ENCODE data around the gene FHOD3. TPM values are rescaled to one million over a fixed set of nuclear protein-coding genes. Genes with fewer than 3 reads are reported as not detected.

Gene FHOD3
- total and polyA plus RNA-seq, 2 experiments from 2014 or later = 2.7 to 8.7 TPM

- Mint-ChIP-seq H3K9me3 (no peaks in the 10 kb centered on the region; the same call in 2 of the 3 replicates), H3K27ac (no peak overlapping the region), H3K36me3 (ENCODE audit: low read depth) (peaks cover 4% of the 10 kb centered on the region; the same call in 2 of the 3 replicates), H3K4me3 (no peak overlapping the region), H3K27me3 (ENCODE audit: insufficient read depth, low read depth, poor library complexity) (no peaks in the 10 kb centered on the region), H3K4me1 (no peaks in the 10 kb centered on the region; the same call in 1 of the 3 replicates)
- H3K36me3 ChIP-seq (ENCODE audit: insufficient read depth) = no peaks in the 10 kb centered on the region
- no peak overlapping the region for H3K4me3 ChIP-seq
- H3K4me2 ChIP-seq = no peak overlapping the region
- H3K27me3 ChIP-seq (ENCODE audit: insufficient read depth) = no peaks in the 10 kb centered on the region
- DNase-seq (ENCODE audit: low spot score) (peak; percentile 84), ATAC-seq (peak; percentile 74)
- H2AFZ ChIP-seq = no peak overlapping the region
- H3K27ac ChIP-seq (ENCODE audit: low read depth) = no peak overlapping the region
- H3K9me2 ChIP-seq (ENCODE audit: insufficient read depth) = no peaks in the 10 kb centered on the region
- H4K20me1 ChIP-seq (replicated peaks; ENCODE audit: insufficient read depth) = no peaks in the 10 kb centered on the region
- 0 out of 2 replicates have a peak, but pooled peaks cover 4% of the 10 kb centered on the region for H3K4me1 ChIP-seq (ENCODE audit: insufficient read depth)
- no peaks in the 10 kb centered on the region for H3F3A ChIP-seq (replicated peaks; ENCODE audit: low read depth)
- no peak for TF ChIP-seq REST (IDR thresholded peaks at IDR 0.05; ENCODE audit: unreplicated experiment)
- peak; percentile 78 to 87 for TF ChIP-seq CTCF (conservative IDR thresholded peaks at IDR 0.05; ENCODE audit: low read depth in 2 of 2)
- no peaks in the 10 kb centered on the region for H3K79me2 ChIP-seq (replicated peaks; ENCODE audit: insufficient read depth)
Observed at GRCh38 chr18:36757081-36757480, 459.6 kb downstream of the FHOD3 start.

- no peak overlapping the region for H2AFZ ChIP-seq
- Mint-ChIP-seq H3K9me3 (peaks cover 2% of the 10 kb centered on the region; the same call in 1 of the 3 replicates), H3K36me3 (ENCODE audit: low read depth) (peaks cover 8% of the 10 kb centered on the region)
- TF ChIP-seq CREB1 (CRISPR knock-in tag; IDR thresholded peaks at IDR 0.05; ENCODE audit: low read depth) (no peak), ZNF114 (CRISPR knock-in tag; IDR thresholded peaks at IDR 0.05) (no peak), EZH2phosphoT487 (IDR thresholded peaks at IDR 0.05; ENCODE audit: unreplicated experiment) (no peak), ZNF462 (CRISPR knock-in tag; IDR thresholded peaks at IDR 0.05) (no peak), POLR2AphosphoS5 (IDR thresholded peaks at IDR 0.05; ENCODE audit: low read depth) (no peak), STAT1 (IDR thresholded peaks at IDR 0.05; ENCODE audit: unreplicated experiment) (no peak)
Observed at GRCh38 chr18:36757991-36758390, 460.5 kb downstream of the FHOD3 start.

More at GRCh38 chr18:36757991-36758390, 460.5 kb downstream of the FHOD3 start:
- no peaks in the 10 kb centered on the region; the same call in 1 of the 3 replicates for H3K4me1 Mint-ChIP-seq
- H3K27ac Mint-ChIP-seq = no peak overlapping the region
- H3K4me2 ChIP-seq = no peak overlapping the region
- H4K20me1 ChIP-seq (replicated peaks; ENCODE audit: insufficient read depth) = no peaks in the 10 kb centered on the region
- no peaks in the 10 kb centered on the region for H3K27me3 Mint-ChIP-seq (ENCODE audit: insufficient read depth, low read depth, poor library complexity)
- no peak overlapping the region for H3K4me3 Mint-ChIP-seq
- no peak for ATAC-seq
- 0 out of 2 replicates have a peak, but pooled peaks cover 4% of the 10 kb centered on the region for H3K4me1 ChIP-seq (ENCODE audit: insufficient read depth)
- H3K36me3 ChIP-seq (ENCODE audit: insufficient read depth) = no peaks in the 10 kb centered on the region
- H3K27me3 ChIP-seq (ENCODE audit: insufficient read depth) = no peaks in the 10 kb centered on the region
- no peaks in the 10 kb centered on the region for H3K9me2 ChIP-seq (ENCODE audit: insufficient read depth)
- no peak for DNase-seq (ENCODE audit: low spot score)
- H3K4me3 ChIP-seq = no peak overlapping the region
- H3F3A ChIP-seq (replicated peaks; ENCODE audit: low read depth) = no peaks in the 10 kb centered on the region
- H3K27ac ChIP-seq (ENCODE audit: low read depth) = no peak overlapping the region
- H3K79me2 ChIP-seq (replicated peaks; ENCODE audit: insufficient read depth) = no peaks in the 10 kb centered on the region
